ENCODE data around the gene SAMSN1.
"Not testable (repeated sequence)": the region's sequence is repeated elsewhere in the genome, so short reads cannot be mapped to it uniquely, and the experiment has no call there.

Gene SAMSN1

GRCh38 chr21:14567331-14568279 lies 21.5 kb upstream of the SAMSN1 start:
- no peak for DNase-seq (ENCODE audit: low read depth)
- H3K4me3 ChIP-seq (ENCODE audit: low read depth, low read length): no peak overlapping the region

GRCh38 chr21:14566894-14567293 lies 20.8 kb upstream of the SAMSN1 start:
- H3K4me3 ChIP-seq (ENCODE audit: low read depth, low read length): no peak overlapping the region
- DNase-seq (ENCODE audit: low read depth): no peak

GRCh38 chr21:14562959-14563358 lies 16.8 kb upstream of the SAMSN1 start:
- no peak overlapping the region for H3K4me3 ChIP-seq (ENCODE audit: low read depth, low read length)
- no peak for DNase-seq (ENCODE audit: low read depth)

GRCh38 chr21:14560555-14560954 lies 14.4 kb upstream of the SAMSN1 start:
- no peak overlapping the region for H3K4me3 ChIP-seq (ENCODE audit: low read depth, low read length)
- DNase-seq (ENCODE audit: low read depth): no peak

- H3K4me3 ChIP-seq (ENCODE audit: low read depth, low read length): no peak overlapping the region
- DNase-seq (ENCODE audit: low read depth): no peak
These were observed 14.0 kb upstream of the SAMSN1 start for GRCh38 chr21:14560139-14560538.

GRCh38 chr21:14559102-14559501 lies 13.0 kb upstream of the SAMSN1 start:
- no peak for DNase-seq (ENCODE audit: low read depth)
- no peak overlapping the region for H3K4me3 ChIP-seq (ENCODE audit: low read depth, low read length)

- no peak overlapping the region for H3K4me3 ChIP-seq (ENCODE audit: low read depth, low read length)
- no peak for DNase-seq (ENCODE audit: low read depth)
These were observed 11.3 kb upstream of the SAMSN1 start for GRCh38 chr21:14557413-14557812.

GRCh38 chr21:14554948-14555347 lies 8.8 kb upstream of the SAMSN1 start:
- no peak for DNase-seq (ENCODE audit: low read depth)
- H3K4me3 ChIP-seq (ENCODE audit: low read depth, low read length): no peak overlapping the region

GRCh38 chr21:14553422-14553821 lies 7.3 kb upstream of the SAMSN1 start:
- no peak overlapping the region for H3K4me3 ChIP-seq (ENCODE audit: low read depth, low read length)
- no peak for DNase-seq (ENCODE audit: low read depth)

GRCh38 chr21:14551741-14552140 lies 5.6 kb upstream of the SAMSN1 start:
- DNase-seq (ENCODE audit: low read depth): no peak
- no peak overlapping the region for H3K4me3 ChIP-seq (ENCODE audit: low read depth, low read length)

GRCh38 chr21:14550135-14550534 lies 4.0 kb upstream of the SAMSN1 start:
- H3K4me3 ChIP-seq (ENCODE audit: low read depth, low read length): no peak overlapping the region
- DNase-seq (ENCODE audit: low read depth): no peak

GRCh38 chr21:14548779-14549178 lies 2.7 kb upstream of the SAMSN1 start:
- DNase-seq (ENCODE audit: low read depth): no peak
- no peak overlapping the region for H3K4me3 ChIP-seq (ENCODE audit: low read depth, low read length)

GRCh38 chr21:14547834-14548513 lies 1.9 kb upstream of the SAMSN1 start:
- DNase-seq (ENCODE audit: low read depth): no peak
- H3K4me3 ChIP-seq (ENCODE audit: low read depth, low read length): no peak overlapping the region

- H3K4me3 ChIP-seq (ENCODE audit: low read depth, low read length); DNase-seq (ENCODE audit: low read depth): not testable (repeated sequence)
These were observed 604 bp upstream of the SAMSN1 start for GRCh38 chr21:14546719-14547118.

GRCh38 chr21:14543983-14544382 lies 2.1 kb downstream of the SAMSN1 start:
- no peak overlapping the region for H3K4me3 ChIP-seq (ENCODE audit: low read depth, low read length)
- no peak for DNase-seq (ENCODE audit: low read depth)

GRCh38 chr21:14542638-14543037 lies 3.5 kb downstream of the SAMSN1 start:
- no peak overlapping the region for H3K4me3 ChIP-seq (ENCODE audit: low read depth, low read length)
- no peak for DNase-seq (ENCODE audit: low read depth)

- H3K4me3 ChIP-seq (ENCODE audit: low read depth, low read length): no peak overlapping the region
- DNase-seq (ENCODE audit: low read depth): no peak
These were observed 4.1 kb downstream of the SAMSN1 start for GRCh38 chr21:14541841-14542490.

GRCh38 chr21:14538483-14538882 lies 7.6 kb downstream of the SAMSN1 start:
- DNase-seq (ENCODE audit: low read depth): no peak
- no peak overlapping the region for H3K4me3 ChIP-seq (ENCODE audit: low read depth, low read length)

- no peak for DNase-seq (ENCODE audit: low read depth)
- H3K4me3 ChIP-seq (ENCODE audit: low read depth, low read length): no peak overlapping the region
These were observed 9.2 kb downstream of the SAMSN1 start for GRCh38 chr21:14536929-14537328.

- no peak overlapping the region for H3K4me3 ChIP-seq (ENCODE audit: low read depth, low read length)
- DNase-seq (ENCODE audit: low read depth): no peak
These were observed 10.4 kb downstream of the SAMSN1 start for GRCh38 chr21:14535702-14536101.

Measured in skeletal muscle cell (primary cell).